Renal cortex interstitium (tissue), 11 donors: ENCODE measurements around the gene KRTAP23-1. TPM values are rescaled to one million over a fixed set of nuclear protein-coding genes. Genes with fewer than 3 reads are reported as not detected.

Experiments
- DNase-seq, 11 donors: peaks; one replicate each; pipeline ENCODE4 v3.0.0-alpha.2; 2013; ENCODE audit warnings: low read depth in 9 of 11, low spot score in 4 of 11; ENCODE audit errors: extremely low read depth in 1 of 11
- polyA plus RNA-seq, 3 donors: library from polyadenylated mRNA; unstranded; fragments of 120-200 nt; gene quantifications; one replicate each; pipeline ENCODE4 v1.2.1, GENCODE V29; 2013; ENCODE audit not compliant: insufficient read length in 3 of 3

KRTAP23-1 gene
- polyA plus RNA-seq, 3 donors, result not detected

DNA sequence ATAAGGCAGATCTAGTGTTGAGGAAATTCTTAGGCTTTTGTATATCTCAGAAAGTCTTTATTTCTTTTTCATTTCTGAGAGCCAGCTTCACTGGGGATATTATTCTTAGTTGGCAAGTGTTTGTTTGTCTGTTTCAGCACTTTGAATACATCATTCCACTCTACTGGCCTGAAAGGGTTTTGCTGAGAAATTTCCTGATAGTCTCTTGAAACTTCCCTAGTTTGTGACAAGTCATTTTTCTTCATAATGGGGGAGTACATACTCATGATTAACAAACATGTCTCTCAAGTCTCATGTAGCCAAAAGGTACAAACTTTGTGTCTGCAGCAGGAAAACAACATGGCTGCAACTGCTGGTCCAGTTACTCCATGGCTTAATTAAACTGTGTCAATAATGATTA is 22.0 kb downstream of the KRTAP23-1 start:
- DNase-seq, result no peak

DNA sequence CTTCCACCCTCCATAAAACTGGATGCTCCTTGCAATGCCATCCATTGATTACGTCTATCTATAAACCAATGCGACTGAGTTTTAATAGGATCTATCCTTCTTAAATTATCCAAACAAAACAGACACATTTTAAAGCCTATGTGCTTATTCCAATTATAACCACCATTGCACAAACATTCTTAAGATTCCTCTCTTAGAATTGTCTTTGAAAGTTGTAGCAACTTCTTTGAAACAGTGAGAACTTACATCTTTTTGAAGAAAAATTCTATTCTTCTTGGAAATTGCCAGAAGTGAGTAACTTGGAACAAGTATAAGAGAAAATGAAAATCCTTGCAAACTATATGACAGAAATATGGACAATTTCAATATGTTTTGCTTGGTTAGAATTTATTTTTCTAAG is 28.2 kb downstream of the KRTAP23-1 start, which contains the start of gene KRTAP26-1:
TSS of gene KRTAP26-1 (minus strand) at position 101 of the 400 bp plus-strand sequence. CDS start 280 bp downstream, outside the sequence.
- DNase-seq, result no peak

DNA sequence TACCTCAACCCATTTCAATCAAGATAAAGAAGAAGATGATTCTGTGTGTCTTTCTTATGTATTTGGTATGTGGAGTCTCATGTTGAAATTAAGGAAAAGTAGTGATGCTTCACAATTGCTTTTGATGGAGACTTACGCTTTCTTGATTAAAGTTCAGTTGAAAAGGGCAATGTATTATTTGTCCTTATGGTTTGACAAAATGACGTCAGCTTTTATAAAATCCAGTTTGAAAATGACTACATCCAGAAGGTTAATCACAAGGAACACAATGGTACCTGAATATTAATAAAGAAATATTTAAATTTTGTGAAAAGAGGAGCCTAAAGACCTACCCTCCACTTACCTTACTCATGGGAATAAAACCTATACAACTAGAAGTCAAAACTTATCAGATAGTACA is 32.7 kb downstream of the KRTAP23-1 start:
- DNase-seq, result no peak

- no peak for DNase-seq
Observed at GRCh38 chr21:30306884-30307283, 41.5 kb downstream of the KRTAP23-1 start.

DNA sequence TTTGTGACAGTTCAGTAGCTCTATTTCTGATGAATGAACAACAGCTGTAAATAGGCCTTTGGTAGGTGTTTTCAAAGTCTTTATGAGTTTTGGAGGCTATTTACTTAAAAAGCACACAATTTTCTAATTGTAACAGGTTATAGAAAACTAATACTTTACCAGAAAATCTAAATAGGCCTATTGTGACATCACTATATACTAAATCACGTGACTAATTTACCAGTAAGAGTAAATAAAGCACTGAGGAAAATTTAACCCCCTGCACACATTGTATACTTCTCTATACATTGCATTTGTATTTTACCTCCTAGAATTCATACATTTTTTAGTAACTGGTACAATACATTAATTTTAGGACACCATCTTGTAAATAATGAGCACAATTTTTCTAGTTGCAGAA is 43.3 kb downstream of the KRTAP23-1 start:
- DNase-seq, result no peak

Other genes starting within 250 kb of the KRTAP23-1 start
- gene CLDN17, start 181.8 kb downstream of the KRTAP23-1 start, polyA plus RNA-seq, result not detected
- 10 to 100 TPM; 37.7 to 52.3 (median 46.3) TPM for gene CLDN8, start 132.5 kb downstream of the KRTAP23-1 start, polyA plus RNA-seq
- gene KRTAP24-1, start 65.7 kb downstream of the KRTAP23-1 start, polyA plus RNA-seq, result not detected
- not detected for gene KRTAP25-1, start 59.1 kb downstream of the KRTAP23-1 start, polyA plus RNA-seq
- gene KRTAP26-1, start 28.3 kb downstream of the KRTAP23-1 start, polyA plus RNA-seq, result not detected
- not detected for gene KRTAP27-1, start 10.9 kb downstream of the KRTAP23-1 start, polyA plus RNA-seq
- gene KRTAP13-2, start 23.7 kb upstream of the KRTAP23-1 start, polyA plus RNA-seq, result not detected
- not detected for gene KRTAP13-1, start 47.4 kb upstream of the KRTAP23-1 start, polyA plus RNA-seq
- gene KRTAP13-3, start 77.3 kb upstream of the KRTAP23-1 start, polyA plus RNA-seq, result not detected
- gene KRTAP13-4, start 81.6 kb upstream of the KRTAP23-1 start, polyA plus RNA-seq, result not detected
- not detected for gene KRTAP15-1, start 91.7 kb upstream of the KRTAP23-1 start, polyA plus RNA-seq
- not detected for gene KRTAP19-1, start 131.8 kb upstream of the KRTAP23-1 start, polyA plus RNA-seq
- not detected for gene KRTAP19-2, start 138.8 kb upstream of the KRTAP23-1 start, polyA plus RNA-seq
- gene KRTAP19-3, start 143.4 kb upstream of the KRTAP23-1 start, polyA plus RNA-seq, result not detected
- gene KRTAP19-4, start 148.6 kb upstream of the KRTAP23-1 start, polyA plus RNA-seq, result not detected
- gene KRTAP19-5, start 153.5 kb upstream of the KRTAP23-1 start, polyA plus RNA-seq, result not detected
- not detected for gene KRTAP19-6, start 193.3 kb upstream of the KRTAP23-1 start, polyA plus RNA-seq
- not detected for gene KRTAP19-7, start 212.7 kb upstream of the KRTAP23-1 start, polyA plus RNA-seq
- not detected for gene KRTAP22-2, start 241.8 kb upstream of the KRTAP23-1 start, polyA plus RNA-seq
- not detected for gene KRTAP6-3, start 243.8 kb upstream of the KRTAP23-1 start, polyA plus RNA-seq